Mesendoderm (in vitro differentiated cells): ENCODE measurements around the gene RHOT1.
"Not testable (repeated sequence)": the region's sequence is repeated elsewhere in the genome, so short reads cannot be mapped to it uniquely, and the experiment has no call there.

Experiments used
- DNase-seq: peaks from one replicate; pipeline ENCODE4 v3.0.0; 2013
- H2AK5ac ChIP-seq: 2 replicates; pipeline ENCODE4 v1.6.1; 2013; ENCODE audit warnings: low read length, inconsistent platforms
- H2BK120ac ChIP-seq: 2 replicates; pipeline ENCODE4 v1.6.1; 2013; ENCODE audit warnings: low read depth, mild to moderate bottlenecking, low read length, moderate library complexity, mixed read lengths
- H2BK15ac ChIP-seq: replicated peaks from 2 replicates; pipeline ENCODE4 v1.6.1; 2013; ENCODE audit warnings: low read depth, mild to moderate bottlenecking, moderate library complexity
- H2BK5ac ChIP-seq: 2 replicates; pipeline ENCODE4 v1.6.1; 2013; ENCODE audit warnings: low read length, inconsistent platforms
- H3K18ac ChIP-seq: 2 replicates; pipeline ENCODE4 v1.6.1; 2013; ENCODE audit warnings: mild to moderate bottlenecking, low read length, mixed read lengths
- H3K23ac ChIP-seq: one replicate; pipeline ENCODE4 v1.6.1; 2013; ENCODE audit warnings: low read length
- H3K27ac ChIP-seq: 2 replicates; pipeline ENCODE4 v1.5.1; 2013; ENCODE audit warnings: low read depth, mild to moderate bottlenecking, inconsistent platforms, low read length, moderate library complexity
- H3K27me3 ChIP-seq: 2 replicates; pipeline ENCODE4 v1.6.1; 2013; ENCODE audit warnings: low read length, control low read depth, mild to moderate bottlenecking, inconsistent platforms; ENCODE audit not compliant: insufficient read depth, poor library complexity
- H3K36me3 ChIP-seq: 2 replicates; pipeline ENCODE4 v1.6.1; 2013; ENCODE audit warnings: low read length, inconsistent platforms; ENCODE audit not compliant: control insufficient read depth, insufficient read depth
- H3K4ac ChIP-seq: one replicate; pipeline ENCODE4 v1.6.1; 2013; ENCODE audit warnings: low read depth, mild to moderate bottlenecking, low read length, moderate library complexity
- H3K4me1 ChIP-seq: 2 replicates; pipeline ENCODE4 v1.6.1; 2013; ENCODE audit warnings: low read depth, low read length, inconsistent platforms; ENCODE audit not compliant: control insufficient read depth
- H3K4me2 ChIP-seq: 2 replicates; pipeline ENCODE4 v1.6.1; 2013; ENCODE audit warnings: low read length
- H3K4me3 ChIP-seq: 2 replicates; pipeline ENCODE4 v1.5.1; 2013; ENCODE audit warnings: mild to moderate bottlenecking, low read length
- H3K56ac ChIP-seq: one replicate; pipeline ENCODE4 v1.6.1; 2013; ENCODE audit warnings: low read length
- H3K79me1 ChIP-seq: 2 replicates; pipeline ENCODE4 v1.6.1; 2013; ENCODE audit warnings: low read length, inconsistent platforms
- H3K79me2 ChIP-seq: 2 replicates; pipeline ENCODE4 v1.6.1; 2013; ENCODE audit warnings: mild to moderate bottlenecking, low read length; ENCODE audit not compliant: control insufficient read depth, insufficient read depth
- H3K9ac ChIP-seq: 2 replicates; pipeline ENCODE4 v1.6.1; 2013; ENCODE audit warnings: low read length, inconsistent platforms
- H4K5ac ChIP-seq: one replicate; pipeline ENCODE4 v1.6.1; 2013; ENCODE audit warnings: low read length
- H4K8ac ChIP-seq: one replicate; pipeline ENCODE4 v1.6.1; 2013; ENCODE audit warnings: low read depth, mild to moderate bottlenecking, control low read depth, low read length, moderate library complexity
- WGBS: extraction: QIAGEN DNeasy Blood & Tissue Kit; methylation state at CpG from one replicate; pipeline ENCODE4 v1.1.7; 2013; ENCODE audit warnings: low lambda C conversion rate, missing lambda C conversion rate; ENCODE audit not compliant: insufficient coverage; ENCODE audit errors: extremely low coverage; 5-methylcytosine and 5-hydroxymethylcytosine counted together

RHOT1 gene

DNA sequence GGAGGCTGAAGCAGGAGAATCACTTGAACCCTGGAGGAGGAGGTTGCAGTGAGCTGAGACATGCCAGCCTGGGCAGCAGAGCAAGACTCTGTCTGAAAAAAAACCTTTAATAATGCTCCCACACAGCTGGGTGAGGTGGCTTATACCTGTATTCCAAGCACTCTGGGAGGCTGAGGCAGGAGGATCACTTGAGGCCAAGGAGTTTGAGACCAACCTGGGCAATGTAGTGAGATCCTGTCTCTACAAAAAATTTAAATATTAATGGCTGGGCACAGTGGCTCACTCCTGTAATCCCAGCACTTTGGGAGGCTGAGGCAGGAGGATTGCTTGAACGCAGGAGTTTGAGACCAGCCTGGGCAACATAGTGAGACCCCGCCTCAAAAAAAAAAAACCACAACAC is 2.1 kb downstream of the RHOT1 start:
- not testable (repeated sequence) for H3K4me1 ChIP-seq, H4K5ac ChIP-seq, DNase-seq, H3K4me2 ChIP-seq, H3K27ac ChIP-seq, H3K23ac ChIP-seq, H2BK15ac ChIP-seq, H3K27me3 ChIP-seq, H3K56ac ChIP-seq, H2AK5ac ChIP-seq, H3K18ac ChIP-seq, H4K8ac ChIP-seq, H2BK5ac ChIP-seq, H3K9ac ChIP-seq, H3K36me3 ChIP-seq, H3K4ac ChIP-seq, H2BK120ac ChIP-seq, H3K4me3 ChIP-seq, H3K79me2 ChIP-seq, H3K79me1 ChIP-seq
- WGBS, result no CpG with 5 or more reads among the region's 2 CpGs

DNA sequence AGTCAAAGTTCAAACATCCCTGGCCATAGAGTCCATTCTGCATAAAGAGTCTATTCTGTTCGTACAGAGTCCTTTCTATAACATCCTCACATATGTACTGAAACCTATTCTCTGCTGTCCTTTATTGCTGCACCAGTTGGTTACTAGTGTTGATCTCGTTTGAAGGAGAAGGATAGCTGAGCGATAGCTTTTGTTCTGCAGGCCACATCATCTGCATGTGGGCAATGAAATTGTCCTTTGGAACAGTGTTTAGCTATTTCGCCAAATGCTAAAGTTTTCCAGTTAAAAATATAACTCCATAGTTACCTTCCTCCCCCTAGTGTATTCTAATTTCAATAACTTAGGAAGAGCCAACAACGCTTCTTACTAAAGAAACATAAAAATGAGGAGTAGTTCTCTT is 6.0 kb downstream of the RHOT1 start:
- Histone ChIP-seq H3K36me3 (no peaks in the 10 kb centered on the region), H4K8ac (no peak overlapping the region), H3K79me1 (peaks cover 7% of the 10 kb centered on the region), H3K18ac (no peak overlapping the region), H3K79me2 (peaks cover 9% of the 10 kb centered on the region), H3K27ac (no peak overlapping the region), H3K27me3 (no peaks in the 10 kb centered on the region), H3K4ac (no peak overlapping the region), H3K4me2 (no peak overlapping the region), H3K4me3 (no peak overlapping the region), H3K4me1 (no peaks in the 10 kb centered on the region), H2BK15ac (no peak overlapping the region), H2BK120ac (no peak overlapping the region), H3K23ac (no peak overlapping the region), H2AK5ac (no peak overlapping the region), H3K56ac (no peak overlapping the region), H2BK5ac (no peak overlapping the region), H3K9ac (no peak overlapping the region), H4K5ac (no peak overlapping the region)
- no CpG with 5 or more reads among the region's 5 CpGs for whole genome bisulfite sequencing
- DNase-seq, result no peak

DNA sequence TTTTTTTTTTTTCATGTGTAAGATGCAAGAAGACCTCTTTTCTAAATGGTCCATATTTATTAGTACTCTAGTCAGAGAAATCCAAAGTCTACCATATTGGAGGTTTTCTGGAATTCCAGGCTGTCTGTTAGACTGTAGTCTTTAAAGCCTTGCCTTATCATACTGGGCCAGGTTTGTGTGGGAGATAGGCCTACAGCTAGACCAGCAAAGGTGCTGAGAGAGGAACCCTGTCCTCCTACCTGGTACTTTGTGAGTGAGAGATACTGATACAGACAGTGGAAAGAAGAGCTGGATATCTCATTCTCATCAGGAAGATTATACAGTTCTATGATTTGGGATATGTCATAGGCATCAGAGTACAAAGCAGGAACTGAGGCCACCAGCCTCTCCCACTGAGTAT is 8.1 kb downstream of the RHOT1 start:
- no peak for DNase-seq

DNA sequence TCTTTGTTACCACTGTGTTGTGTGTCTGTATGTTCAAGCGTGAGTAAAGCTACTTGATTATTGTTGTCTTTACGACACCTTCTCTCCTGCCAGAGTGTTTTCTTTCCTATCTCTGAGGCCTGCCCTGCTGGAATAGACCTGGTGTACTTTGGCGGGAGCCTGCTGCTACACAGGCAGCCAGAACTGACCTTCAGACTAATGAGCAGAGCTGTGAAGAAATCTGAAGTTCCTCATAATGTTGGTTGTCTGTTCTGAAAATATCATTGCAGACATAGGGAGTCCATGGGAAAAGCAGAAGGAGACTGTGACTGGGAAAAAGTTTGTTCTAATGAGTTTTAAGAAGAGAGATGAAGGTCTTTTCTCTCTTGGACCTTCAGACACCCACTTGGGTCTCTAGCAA is 9.8 kb downstream of the RHOT1 start:
- H3K9ac ChIP-seq, result no peak overlapping the region
- no peak overlapping the region for H3K4me3 ChIP-seq
- H3K23ac ChIP-seq, result no peak overlapping the region
- H4K5ac ChIP-seq, result no peak overlapping the region
- no peak overlapping the region for H3K18ac ChIP-seq
- no peak overlapping the region for H3K4ac ChIP-seq
- H3K56ac ChIP-seq, result no peak overlapping the region
- no peaks in the 10 kb centered on the region for H3K4me1 ChIP-seq
- no peaks in the 10 kb centered on the region for H3K36me3 ChIP-seq
- H2BK5ac ChIP-seq, result no peak overlapping the region
- H2BK120ac ChIP-seq, result no peak overlapping the region
- H3K79me1 ChIP-seq, result peaks cover 3% of the 10 kb centered on the region
- H3K4me2 ChIP-seq, result no peak overlapping the region
- no peak for DNase-seq
- H4K8ac ChIP-seq, result no peak overlapping the region
- H3K79me2 ChIP-seq, result peaks cover 5% of the 10 kb centered on the region
- WGBS, result no CpG with 5 or more reads among the region's 3 CpGs
- no peak overlapping the region for H2BK15ac ChIP-seq
- no peak overlapping the region for H3K27ac ChIP-seq
- H2AK5ac ChIP-seq, result no peak overlapping the region
- no peaks in the 10 kb centered on the region for H3K27me3 ChIP-seq

More for the DNA sequence above, 8.1 kb downstream of the RHOT1 start:
- Histone ChIP-seq H3K23ac (no peak overlapping the region), H3K18ac (no peak overlapping the region), H3K79me2 (peaks cover 5% of the 10 kb centered on the region), H3K79me1 (peaks cover 4% of the 10 kb centered on the region), H3K4me3 (no peak overlapping the region), H2BK120ac (no peak overlapping the region), H3K9ac (no peak overlapping the region), H2BK15ac (no peak overlapping the region), H3K27me3 (no peaks in the 10 kb centered on the region), H3K56ac (no peak overlapping the region), H3K4me2 (no peak overlapping the region), H3K4ac (no peak overlapping the region), H2AK5ac (no peak overlapping the region), H2BK5ac (no peak overlapping the region), H3K27ac (no peak overlapping the region), H4K8ac (no peak overlapping the region), H4K5ac (no peak overlapping the region), H3K4me1 (no peaks in the 10 kb centered on the region), H3K36me3 (no peaks in the 10 kb centered on the region)

DNA sequence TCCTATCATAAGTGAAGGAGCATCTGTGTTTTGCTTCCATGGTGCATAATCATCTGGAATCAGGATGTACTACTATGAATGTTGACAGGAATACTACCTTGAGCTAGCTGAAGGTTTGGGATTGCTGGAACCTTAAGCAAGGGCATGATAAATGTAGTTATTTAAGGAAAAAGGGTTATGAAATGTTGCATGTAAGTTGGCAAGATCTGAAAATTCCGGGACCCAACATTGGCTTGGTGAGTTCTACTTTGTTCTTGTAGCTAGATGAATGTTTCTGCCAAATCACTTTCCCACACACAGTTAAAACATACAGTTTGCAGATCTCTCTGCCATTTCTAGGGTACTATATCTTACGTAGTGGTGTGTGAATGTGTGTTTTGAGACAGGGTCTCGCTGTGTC is 13.6 kb downstream of the RHOT1 start:
- peaks cover 3% of the 10 kb centered on the region for H3K79me1 ChIP-seq
- no peak overlapping the region for H3K4ac ChIP-seq
- H3K56ac ChIP-seq, result no peak overlapping the region
- H2BK5ac ChIP-seq, result no peak overlapping the region
- H3K4me3 ChIP-seq, result no peak overlapping the region
- H2BK120ac ChIP-seq, result no peak overlapping the region
- H3K23ac ChIP-seq, result no peak overlapping the region
- no peak overlapping the region for H3K27ac ChIP-seq
- H2AK5ac ChIP-seq, result no peak overlapping the region
- DNase-seq, result no peak
- H3K9ac ChIP-seq, result no peak overlapping the region
- H3K79me2 ChIP-seq, result peaks cover 3% of the 10 kb centered on the region
- H3K18ac ChIP-seq, result no peak overlapping the region
- no peaks in the 10 kb centered on the region for H3K27me3 ChIP-seq
- no peak overlapping the region for H3K4me2 ChIP-seq
- WGBS, result no CpG with 5 or more reads among the region's 3 CpGs
- H2BK15ac ChIP-seq, result no peak overlapping the region
- H4K8ac ChIP-seq, result no peak overlapping the region
- H3K36me3 ChIP-seq, result no peaks in the 10 kb centered on the region
- H3K4me1 ChIP-seq, result no peaks in the 10 kb centered on the region
- H4K5ac ChIP-seq, result no peak overlapping the region

DNA sequence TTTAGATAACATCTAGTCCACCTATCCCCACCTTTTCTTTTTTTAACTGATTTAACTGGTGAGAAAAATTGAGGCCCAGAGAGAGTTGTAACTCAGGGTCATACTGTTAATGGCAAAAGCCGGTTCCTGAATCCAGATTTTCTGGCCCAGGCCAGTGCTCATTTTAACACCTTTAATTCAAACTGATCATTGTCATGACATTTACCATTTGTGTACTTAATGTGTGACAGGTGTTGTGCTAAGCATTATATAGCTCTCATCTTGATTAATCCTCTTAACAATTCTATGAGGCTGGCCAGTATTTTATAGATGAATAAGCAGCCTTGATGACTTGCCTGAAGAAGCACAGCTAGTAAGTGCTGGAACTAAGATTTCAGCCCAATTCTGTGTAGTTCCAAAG is 14.4 kb downstream of the RHOT1 start:
- no peaks in the 10 kb centered on the region for H3K36me3 ChIP-seq
- no peak for DNase-seq
- no peak overlapping the region for H4K8ac ChIP-seq
- H3K79me2 ChIP-seq, result peaks cover 3% of the 10 kb centered on the region
- no peak overlapping the region for H3K4me2 ChIP-seq
- no peak overlapping the region for H3K27ac ChIP-seq
- no peak overlapping the region for H3K4ac ChIP-seq
- H3K4me3 ChIP-seq, result no peak overlapping the region
- no peak overlapping the region for H3K18ac ChIP-seq
- no peak overlapping the region for H2BK5ac ChIP-seq
- H2BK15ac ChIP-seq, result no peak overlapping the region
- WGBS, result no CpG with 5 or more reads among the region's 1 CpG
- no peak overlapping the region for H3K56ac ChIP-seq
- H3K27me3 ChIP-seq, result no peaks in the 10 kb centered on the region
- no peak overlapping the region for H2AK5ac ChIP-seq
- no peak overlapping the region for H4K5ac ChIP-seq
- H3K23ac ChIP-seq, result no peak overlapping the region
- H3K79me1 ChIP-seq, result peaks cover 3% of the 10 kb centered on the region
- no peak overlapping the region for H2BK120ac ChIP-seq
- H3K9ac ChIP-seq, result no peak overlapping the region
- H3K4me1 ChIP-seq, result no peaks in the 10 kb centered on the region
